Activated T-helper 9 cell treated with anti-CD3 and anti-CD28 coated beads, Interleukin-2, amount 50 U/mL, for 16 hours (primary cell): ENCODE measurements around the gene RPS5.
"Not testable (repeated sequence)": the region's sequence is repeated elsewhere in the genome, so short reads cannot be mapped to it uniquely, and the experiment has no call there.

Experiments
- DNase-seq: peaks from one replicate; pipeline ENCODE4 v3.0.0-alpha.2; 2020; ENCODE audit warnings: low read depth

RPS5 gene

GRCh38 chr19:58406818-58407657 is 20.0 kb downstream of the RPS5 start:
- no peak for DNase-seq

DNA sequence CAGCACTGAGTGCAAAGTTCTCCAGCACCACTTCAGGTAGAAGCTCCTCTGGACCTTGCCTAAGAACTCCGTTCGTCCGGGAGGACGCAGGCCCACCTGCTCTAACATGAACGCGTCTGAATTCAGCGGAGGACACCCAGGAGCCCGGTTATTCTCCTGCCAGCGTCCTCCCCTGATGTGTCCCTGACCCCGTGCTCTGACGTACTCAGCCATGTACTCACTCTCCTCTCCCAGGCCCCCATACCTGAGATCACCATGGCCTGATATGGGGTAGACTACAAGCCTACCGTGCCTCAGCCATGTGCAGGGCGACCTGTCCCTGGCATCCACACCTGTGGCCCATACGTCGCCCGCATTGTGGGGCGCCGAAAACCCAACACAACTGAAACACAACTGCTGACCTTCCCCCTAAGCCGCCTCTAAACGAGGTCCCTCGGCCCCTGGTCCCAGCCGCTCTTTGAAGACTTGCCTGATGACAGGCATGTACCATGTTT is 20.6 kb downstream of the RPS5 start:
- no peak for DNase-seq

DNA sequence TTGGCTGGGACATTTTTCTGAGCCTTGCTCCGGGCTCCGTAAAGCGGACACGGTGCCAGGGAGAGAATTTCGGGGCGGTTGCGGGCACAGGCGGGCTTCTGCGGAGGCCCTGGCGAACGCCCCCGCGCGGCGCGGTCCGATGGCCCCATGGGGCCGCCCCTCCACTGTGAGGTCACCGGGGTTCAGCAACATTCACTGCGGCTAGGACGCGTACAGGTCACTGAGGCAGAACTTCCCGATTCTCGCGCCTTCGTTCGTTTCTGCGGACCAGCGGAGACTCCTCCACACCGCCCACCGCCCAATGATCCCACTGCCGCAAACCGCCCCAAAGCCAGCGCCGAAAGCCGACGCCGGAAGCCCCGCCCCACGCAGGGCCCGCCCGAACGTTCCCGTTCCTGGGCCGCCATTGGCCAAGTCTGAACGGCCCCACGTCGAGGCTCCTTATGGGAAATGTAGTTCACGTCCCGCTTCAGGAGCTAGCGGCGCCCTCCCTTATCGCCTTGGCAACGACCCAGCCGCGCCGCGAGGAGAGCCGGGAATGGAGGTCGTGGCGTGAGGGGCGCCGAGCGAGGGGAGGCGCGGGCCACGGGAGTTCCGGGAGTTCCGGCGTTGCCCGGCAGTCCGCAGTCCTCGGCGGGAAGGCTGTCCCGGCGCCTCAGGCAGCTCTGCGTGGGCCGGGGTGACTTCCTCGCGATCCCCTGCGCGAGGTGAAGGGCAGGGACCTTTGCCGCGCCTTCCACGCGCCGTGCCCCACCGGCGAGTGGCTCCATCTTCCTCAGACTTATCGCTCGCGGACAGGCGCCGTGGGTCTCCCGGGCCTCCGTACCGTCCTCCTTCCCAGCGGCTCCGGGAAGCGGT is 21.3 kb downstream of the RPS5 start, which contains the start of gene ZNF584:
Gene ZNF584 (plus strand): TSS at position 498 of the 858 bp plus-strand sequence. CDS start 499 bp downstream, outside the sequence.
- peak; percentile 93 for DNase-seq

DNA sequence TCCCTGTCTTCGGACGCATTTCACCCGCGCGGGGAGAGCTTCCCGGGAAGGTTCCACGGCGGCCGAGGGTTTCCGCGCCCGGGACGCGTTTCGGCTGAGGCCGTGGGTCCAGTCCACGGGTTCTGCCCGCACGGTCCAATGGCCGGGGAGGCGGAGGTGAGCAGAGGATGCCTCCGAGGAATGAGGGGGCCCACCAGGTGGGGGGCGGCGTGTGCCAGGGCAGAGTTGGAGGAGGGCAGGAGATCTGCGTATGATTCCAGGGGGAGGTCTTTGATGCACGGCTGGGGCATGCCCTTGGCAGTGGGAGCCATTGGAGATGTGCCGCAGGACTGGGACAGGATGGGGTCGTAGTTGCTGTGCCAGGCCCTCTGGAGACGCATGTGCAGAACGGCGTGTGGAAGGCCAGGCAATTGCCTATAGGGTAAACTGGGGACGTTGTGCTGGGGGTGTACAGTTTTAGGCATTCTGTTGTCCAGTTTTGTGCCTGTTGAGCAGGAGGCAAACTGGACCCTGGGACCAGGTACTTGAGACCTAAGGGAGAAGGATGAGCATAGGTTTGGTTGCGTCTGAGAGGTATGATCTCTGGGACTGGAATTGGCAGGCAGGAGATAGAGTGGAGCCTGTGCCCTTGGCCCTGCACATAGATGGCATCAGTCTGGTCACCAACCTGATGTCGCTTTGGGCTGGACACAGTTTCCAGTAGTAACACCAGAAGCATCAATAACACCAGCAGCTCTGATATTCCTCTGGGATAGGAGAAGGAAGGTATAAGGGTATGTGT is 22.1 kb downstream of the RPS5 start:
- no peak for DNase-seq

DNA sequence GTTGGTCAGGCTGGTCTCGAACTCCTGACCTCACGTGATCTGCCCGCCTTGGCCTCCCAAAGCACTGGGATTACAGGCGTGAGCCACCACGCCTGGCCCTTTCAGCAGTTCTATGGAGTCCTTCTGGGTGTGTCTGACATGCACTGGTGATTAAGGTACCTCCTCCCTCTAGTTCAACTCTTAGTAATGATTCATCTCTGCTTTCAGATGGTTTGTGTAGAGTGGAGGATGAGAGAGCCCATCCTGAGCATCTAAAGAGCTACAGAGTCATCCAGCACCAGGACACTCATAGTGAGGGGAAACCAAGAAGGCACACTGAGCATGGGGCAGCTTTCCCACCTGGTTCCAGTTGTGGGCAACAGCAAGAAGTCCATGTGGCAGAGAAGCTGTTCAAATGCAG is 29.5 kb downstream of the RPS5 start:
- no peak for DNase-seq

DNA sequence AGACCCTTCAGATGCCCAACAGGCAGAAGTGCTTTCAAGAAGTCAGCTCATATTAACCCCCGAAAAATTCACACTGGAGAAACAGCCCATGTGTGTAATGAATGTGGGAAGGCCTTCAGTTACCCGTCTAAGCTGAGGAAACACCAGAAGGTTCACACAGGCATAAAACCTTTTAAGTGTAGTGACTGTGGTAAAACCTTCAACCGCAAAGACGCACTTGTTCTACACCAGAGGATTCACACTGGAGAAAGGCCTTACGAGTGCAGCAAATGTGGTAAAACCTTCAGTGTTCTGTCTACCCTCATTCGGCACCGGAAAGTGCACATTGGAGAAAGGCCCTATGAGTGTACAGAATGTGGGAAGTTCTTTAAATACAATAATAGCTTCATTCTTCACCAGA is 30.0 kb downstream of the RPS5 start:
- no peak for DNase-seq

GRCh38 chr19:58428617-58429016 is 41.5 kb downstream of the RPS5 start:
- DNase-seq: no peak

DNA sequence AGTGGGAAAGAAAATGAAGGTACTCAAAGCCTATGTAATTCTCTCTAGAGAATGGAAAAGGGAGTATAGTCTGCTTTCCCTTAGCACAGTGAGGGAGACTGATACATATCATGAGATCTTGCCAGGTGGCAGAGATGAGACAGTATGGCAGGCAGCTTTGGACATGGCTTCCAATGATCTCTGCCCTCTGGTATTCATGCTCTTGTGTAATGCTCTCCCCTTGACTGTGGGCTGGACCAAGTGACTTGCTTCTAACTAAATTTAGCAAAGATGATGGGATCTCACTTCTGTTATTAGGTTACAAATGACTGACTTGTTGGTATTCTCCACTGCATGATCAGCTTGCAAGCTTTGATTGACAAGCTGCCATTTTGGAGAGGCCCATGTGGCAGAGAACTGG is 42.7 kb downstream of the RPS5 start:
- DNase-seq: no peak

- DNase-seq: no peak
Observed at GRCh38 chr19:58434217-58434616, 47.1 kb downstream of the RPS5 start.

DNA sequence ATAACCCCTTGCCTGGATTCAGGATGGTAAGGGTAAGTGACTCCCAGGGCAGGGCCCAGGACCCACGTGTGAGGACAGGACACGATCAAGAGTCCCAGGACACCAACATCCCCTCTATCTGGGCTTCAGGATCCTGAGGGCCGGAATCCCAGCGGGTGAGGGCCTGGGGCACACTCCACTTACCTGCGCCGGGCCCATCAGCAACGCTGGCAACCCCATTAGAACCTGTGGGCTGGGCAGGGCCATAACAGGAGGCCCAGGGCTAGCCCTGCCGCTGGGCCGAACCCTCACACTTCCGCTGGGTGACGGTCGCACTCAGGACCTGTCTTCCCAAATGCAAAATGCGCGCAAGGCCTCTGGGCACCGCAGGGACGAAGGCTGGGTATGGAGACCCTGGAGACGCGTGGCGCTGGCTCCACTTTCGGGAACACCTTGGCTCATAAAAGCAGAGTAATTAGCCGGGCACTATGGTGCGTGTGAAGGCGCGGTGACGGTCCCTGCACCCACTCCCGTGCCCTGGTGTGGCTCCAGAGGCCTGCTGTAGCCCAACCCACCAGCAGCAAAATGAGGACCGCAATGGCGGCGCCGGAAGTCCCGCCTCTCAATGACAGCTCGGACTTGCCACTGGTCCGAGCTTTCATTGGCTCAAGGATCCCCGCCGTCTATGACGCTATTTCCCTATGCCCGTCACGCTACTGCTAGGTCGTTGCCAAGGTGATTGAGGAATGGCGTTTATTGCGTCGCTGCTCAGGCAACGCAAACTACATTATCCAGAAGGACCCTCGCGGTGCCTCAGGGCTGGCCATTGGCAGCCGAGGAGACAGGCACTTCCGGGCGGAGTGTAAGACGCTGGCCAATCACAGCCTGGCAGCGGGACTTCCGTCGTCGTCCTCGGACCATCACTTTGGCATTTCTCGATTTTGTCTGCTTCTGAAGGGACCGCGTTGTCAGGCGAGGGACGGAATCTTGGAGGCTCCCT is 52.8 kb downstream of the RPS5 start, which contains the start of gene ZNF132:
Gene ZNF132 (minus strand): TSS at position 578 of the 979 bp plus-strand sequence. CDS start 332 bp downstream, at position 246.
- peak; percentile 90 for DNase-seq

GRCh38 chr19:58440556-58440955 is 53.5 kb downstream of the RPS5 start:
- DNase-seq: no peak

DNA sequence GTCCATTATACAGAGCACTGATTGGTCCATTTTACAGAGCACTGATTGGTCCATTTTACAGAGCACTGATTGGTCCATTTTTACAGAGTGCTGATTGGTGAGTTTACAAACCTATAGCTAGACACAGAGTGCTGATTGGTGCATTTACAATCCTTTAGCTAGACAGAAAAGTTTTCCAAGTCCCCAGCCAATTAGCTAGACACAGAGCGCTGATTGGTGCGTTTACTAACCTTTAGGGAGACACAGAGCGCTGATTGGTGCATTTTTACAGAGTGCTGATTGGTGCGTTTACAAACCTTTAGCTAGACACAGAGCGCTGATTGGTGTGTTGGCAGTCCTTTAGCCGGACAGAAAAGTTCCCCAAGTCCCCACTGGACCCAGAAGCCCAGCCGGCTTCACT is 55.9 kb downstream of the RPS5 start:
- not testable (repeated sequence) for DNase-seq
